K562 (cell line): ENCODE measurements around the gene TFEB. TPM values are rescaled to one million over a fixed set of nuclear protein-coding genes. Genes with fewer than 3 reads are reported as not detected.
A peak's percentile ranks its signal among the peaks of the same experiment; 100 is the strongest.

ENCODE experiments used
- DPF2 ChIP-seq: fragments of 450-650 bp; IDR thresholded peaks from 2 replicates; pipeline ENCODE4 v1.6.1; 2016
- GTF2E2 ChIP-seq: fragments of 200-800 bp; sonication (Bioruptor generic); IDR thresholded peaks from 2 replicates; pipeline ENCODE4 v1.6.1; 2016; ENCODE audit warnings: missing genetic modification characterization, missing compliant biosample characterization
- GTF2F1 ChIP-seq: IDR thresholded peaks from 2 replicates; pipeline ENCODE4 v1.6.1; 2011; ENCODE audit warnings: low read depth, low read length, improper control_type of control experiment
- HNRNPH1 ChIP-seq: fragments of 200-400 bp; formaldehyde crosslinking; optimal IDR thresholded peaks from 2 replicates; pipeline ENCODE3; 2017; ENCODE audit warnings: low read depth, mild to moderate bottlenecking, low read length, moderate library complexity
- HNRNPL ChIP-seq: fragments of 200-400 bp; formaldehyde crosslinking; IDR thresholded peaks from 2 replicates; pipeline ENCODE4 v1.6.1; 2017; ENCODE audit warnings: low read depth, mild to moderate bottlenecking, low read length
- NFXL1 ChIP-seq: fragments of 450-650 bp; formaldehyde crosslinking; IDR thresholded peaks from 2 replicates; pipeline ENCODE4 v1.4.0; 2021; ENCODE audit warnings: mild to moderate bottlenecking
- PKNOX1 ChIP-seq: fragments of 450-650 bp; IDR thresholded peaks from 2 replicates; pipeline ENCODE4 v1.6.1; 2016
- RBFOX2 ChIP-seq: fragments of 200-400 bp; formaldehyde crosslinking; IDR thresholded peaks from 2 replicates; pipeline ENCODE4 v1.6.1; 2017; ENCODE audit warnings: low read depth, mild to moderate bottlenecking, low read length, moderate library complexity
- TEAD2 ChIP-seq: fragments of 450-650 bp; IDR thresholded peaks from 2 replicates; pipeline ENCODE4 v1.6.1; 2016; ENCODE audit warnings: missing genetic modification characterization, control low read depth, missing compliant biosample characterization
- THAP12 ChIP-seq: fragments of 250-450 bp; sonication (Bioruptor Pico); IDR thresholded peaks from 2 replicates; pipeline ENCODE4 v1.9.0; 2021; ENCODE audit warnings: mild to moderate bottlenecking, inconsistent platforms
- ZNF280B ChIP-seq: fragments of 250-450 bp; sonication (Bioruptor Pico); IDR thresholded peaks from 2 replicates; pipeline ENCODE4 v1.5.1; 2021; ENCODE audit warnings: mild to moderate bottlenecking
- ZNF282 ChIP-seq: sonication (generic); formaldehyde crosslinking; IDR thresholded peaks from 2 replicates; pipeline ENCODE4 v1.8.1; 2023; ENCODE audit warnings: missing genetic modification reagents
- ZNF445 ChIP-seq: fragments of 250-450 bp; sonication (Bioruptor Pico); IDR thresholded peaks from 2 replicates; pipeline ENCODE4 v1.4.0; 2020; ENCODE audit warnings: low read depth, mild to moderate bottlenecking, moderate library complexity
- ZNF57 ChIP-seq: fragments of 450-650 bp; formaldehyde crosslinking; IDR thresholded peaks from 2 replicates; pipeline ENCODE4 v1.4.0; 2020; ENCODE audit warnings: mild to moderate bottlenecking, moderate library complexity
- polyA plus RNA-seq, 8 experiments: library from polyadenylated mRNA; depleted of rRNA in 4 of 8; stranded (reverse) in 5 of 8; unstranded in 3 of 8; fragments of >200 nt; fragmentation: Nextera tagmentation in 2 of 8; fragmentation: Illumina TruSeq in 1 of 8; extraction: Ambion mirVana in 2 of 8; extraction: Trizol in 1 of 8; gene quantifications; 2 replicates each; pipeline versions ENCODE4 v1.2.1 to v1.2.3, GENCODE V29; 2011 to 2014; ENCODE audit warnings: inconsistent platforms in 1 of 8, missing spikeins in 1 of 8
- total RNA-seq, 7 experiments: library from RNA; depleted of rRNA in 6 of 7; stranded (reverse); fragments of >200 nt in 6 of 7; fragmentation: Illumina TruSeq in 2 of 7; extraction: Trizol in 2 of 7; gene quantifications; 2 replicates each; pipeline versions ENCODE4 v1.2.1 to v1.2.3, GENCODE V29; 2011 to 2021; ENCODE audit warnings: low replicate concordance in 1 of 7

The TFEB gene
- total and polyA plus RNA-seq, 9 of the 15 experiments (the other 6 are each of a cell fraction or from before 2014, with no cell fraction given), result 0.04 to 4.7 (median 2.0) TPM

GRCh38 chr6:41779788-41780550, 44.6 kb upstream of the TFEB start, which contains the start of gene FRS3 (continued):
- TF ChIP-seq PKNOX1 (no peak), NFXL1 (CRISPR knock-in tag) (no peak), TEAD2 (tag) (no peak), THAP12 (peak; percentile 99), DPF2 (peak; percentile 31; the same call in 1 of the 2 replicates), RBFOX2 (peak; percentile 54), GTF2E2 (no peak), GTF2F1 (no peak), ZNF57 (no peak), ZNF280B (no peak), HNRNPH1 (no peak), ZNF445 (CRISPR knock-in tag) (no peak), HNRNPL (no peak), ZNF282 (CRISPR knock-in tag) (no peak)
